HG02571 (cell line): Measurements from ENCODE around the gene FN3KRP.
"Not testable (repeated sequence)": the region's sequence is repeated elsewhere in the genome, so short reads cannot be mapped to it uniquely, and the experiment has no call there.

ENCODE experiments used
- ATAC-seq: cut with Tn5 transposase; IDR thresholded peaks from one replicate; pipeline ENCODE4 v1.9.1; 2021; ENCODE audit warnings: mild to moderate bottlenecking, moderate library complexity; ENCODE audit not compliant: unreplicated experiment

Gene FN3KRP

DNA sequence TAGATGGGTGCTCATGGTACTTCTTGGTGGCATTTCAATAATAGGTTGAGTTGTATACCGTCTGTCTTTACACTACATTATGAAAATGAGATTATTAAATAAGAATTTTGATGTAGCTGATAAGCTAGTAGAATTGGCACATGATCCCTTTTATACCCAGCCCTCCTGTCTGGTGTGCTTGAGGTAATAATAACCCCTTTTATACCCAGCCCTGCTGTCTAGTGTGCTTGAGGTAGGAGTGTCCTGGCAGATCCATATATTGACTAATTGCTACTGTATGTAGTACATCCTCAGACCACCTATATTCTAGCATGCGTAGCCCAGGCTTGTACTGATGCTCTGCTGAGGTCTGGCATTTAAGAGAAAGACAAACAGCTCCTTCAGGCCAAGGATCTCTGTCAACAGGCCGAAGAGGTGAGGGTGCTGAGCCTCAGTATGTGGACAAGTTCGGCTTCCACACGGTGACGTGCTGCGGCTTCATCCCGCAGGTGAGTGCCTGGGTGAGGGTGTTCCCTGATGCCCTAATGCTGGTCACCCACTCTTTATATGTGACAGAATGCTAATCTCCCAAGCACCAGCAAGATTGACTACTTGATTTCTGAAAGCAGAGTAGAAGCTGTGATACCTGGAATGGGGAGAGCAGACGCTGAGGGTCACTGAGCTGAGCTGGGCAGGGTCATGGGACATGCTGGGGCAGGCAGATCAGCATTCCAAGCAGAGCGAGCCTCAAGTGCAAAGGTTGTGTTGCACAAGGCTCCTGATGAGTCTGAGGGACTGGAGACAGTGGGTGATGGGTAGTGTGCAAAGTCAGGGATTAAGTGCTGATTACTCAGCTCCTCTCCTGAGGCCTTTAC is 24.6 kb downstream of the FN3KRP start:
- no peak for ATAC-seq

DNA sequence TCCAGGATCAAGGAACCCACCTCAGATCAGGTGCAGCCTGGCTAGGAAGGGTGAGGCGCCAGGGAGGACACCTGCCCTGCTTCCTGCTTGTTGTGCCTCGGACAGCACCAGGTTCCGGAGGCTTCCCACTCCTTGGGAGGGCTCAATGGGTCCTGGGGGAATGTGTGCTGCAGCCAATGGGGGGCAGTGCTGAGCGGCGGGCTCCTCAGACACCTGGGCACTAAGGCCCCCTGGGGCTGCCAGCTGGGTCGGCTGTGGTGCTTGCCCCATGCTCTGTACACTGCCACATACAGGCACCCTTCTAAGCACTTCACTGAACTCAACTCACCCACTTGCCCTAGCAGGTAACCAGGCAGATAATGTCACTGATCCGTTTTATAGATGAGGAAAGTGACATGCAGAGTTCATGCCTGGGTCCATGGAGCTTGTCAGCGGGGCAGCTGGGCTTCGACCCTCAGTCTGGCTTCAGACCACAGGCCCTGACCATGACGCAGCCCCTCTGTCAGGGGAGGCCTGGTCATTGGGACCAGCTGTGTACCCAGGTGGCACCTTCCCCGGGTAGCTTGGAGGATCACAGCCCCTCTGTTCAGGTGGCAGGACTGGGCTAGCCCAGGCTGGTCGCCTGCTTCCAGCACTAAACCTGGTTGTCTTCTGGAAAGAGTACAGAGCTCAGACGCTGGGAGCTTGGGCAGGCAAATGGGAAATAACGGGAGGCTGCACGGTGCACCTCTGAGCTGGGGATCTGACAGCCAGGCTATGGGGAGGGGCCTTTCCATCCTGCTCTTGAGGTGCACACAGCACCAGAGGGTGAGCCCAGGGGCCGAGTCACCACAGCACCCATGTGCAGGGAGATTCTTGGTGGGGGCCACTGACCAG is 27.1 kb downstream of the FN3KRP start:
- no peak for ATAC-seq

DNA sequence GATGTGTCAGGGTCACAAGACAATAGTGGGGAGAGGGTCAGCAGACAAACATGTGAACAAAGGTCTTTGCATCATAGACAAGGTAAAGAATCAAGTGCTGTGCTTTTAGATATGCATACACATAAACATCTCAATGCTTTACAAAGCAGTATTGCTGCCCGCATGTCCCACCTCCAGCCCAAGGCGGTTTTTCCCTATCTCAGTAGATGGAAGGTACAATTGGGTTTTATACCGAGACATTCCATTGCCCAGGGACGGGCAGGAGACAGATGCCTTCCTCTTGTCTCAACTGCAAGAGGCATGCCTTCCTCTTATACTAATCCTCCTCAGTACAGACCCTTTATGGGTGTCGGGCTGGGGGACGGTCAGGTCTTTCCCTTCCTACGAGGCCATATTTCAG is 28.2 kb downstream of the FN3KRP start:
- ATAC-seq: not testable (repeated sequence)

DNA sequence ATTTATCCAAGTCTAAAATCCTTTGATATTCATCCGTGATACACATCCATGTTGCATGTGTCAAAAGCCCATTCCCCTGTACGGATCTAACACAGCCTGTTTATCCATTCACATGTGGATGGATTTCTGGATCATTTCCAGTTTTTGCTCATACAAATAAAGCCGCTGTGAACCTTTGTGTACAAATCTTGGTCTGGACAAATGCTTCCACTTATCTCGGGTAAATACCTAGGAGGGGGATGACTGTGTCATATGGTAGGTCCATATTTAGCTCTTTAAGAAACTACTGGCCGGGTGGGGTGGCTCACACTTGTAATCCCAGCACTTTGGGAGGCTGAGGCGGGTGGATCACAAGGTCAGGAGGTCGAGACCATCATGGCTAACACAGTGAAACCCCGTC is 29.0 kb downstream of the FN3KRP start:
- no peak for ATAC-seq

DNA sequence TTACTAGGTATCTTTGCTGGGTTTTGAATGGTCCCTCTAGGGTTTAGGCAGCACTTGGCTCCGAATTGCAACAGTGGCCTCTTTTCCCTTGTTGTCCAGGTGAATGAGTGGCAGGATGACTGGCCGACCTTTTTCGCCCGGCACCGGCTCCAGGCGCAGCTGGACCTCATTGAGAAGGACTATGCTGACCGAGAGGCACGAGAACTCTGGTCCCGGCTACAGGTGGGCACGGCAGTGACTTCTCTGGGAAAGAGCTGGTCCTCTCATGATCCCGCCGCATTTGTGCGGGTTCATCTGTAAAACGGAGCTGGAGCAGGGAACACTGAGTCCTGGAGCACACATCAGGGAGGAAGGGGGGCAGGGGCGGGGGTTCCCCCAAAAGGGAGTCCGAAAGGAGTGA is 32.2 kb downstream of the FN3KRP start:
- no peak for ATAC-seq

DNA sequence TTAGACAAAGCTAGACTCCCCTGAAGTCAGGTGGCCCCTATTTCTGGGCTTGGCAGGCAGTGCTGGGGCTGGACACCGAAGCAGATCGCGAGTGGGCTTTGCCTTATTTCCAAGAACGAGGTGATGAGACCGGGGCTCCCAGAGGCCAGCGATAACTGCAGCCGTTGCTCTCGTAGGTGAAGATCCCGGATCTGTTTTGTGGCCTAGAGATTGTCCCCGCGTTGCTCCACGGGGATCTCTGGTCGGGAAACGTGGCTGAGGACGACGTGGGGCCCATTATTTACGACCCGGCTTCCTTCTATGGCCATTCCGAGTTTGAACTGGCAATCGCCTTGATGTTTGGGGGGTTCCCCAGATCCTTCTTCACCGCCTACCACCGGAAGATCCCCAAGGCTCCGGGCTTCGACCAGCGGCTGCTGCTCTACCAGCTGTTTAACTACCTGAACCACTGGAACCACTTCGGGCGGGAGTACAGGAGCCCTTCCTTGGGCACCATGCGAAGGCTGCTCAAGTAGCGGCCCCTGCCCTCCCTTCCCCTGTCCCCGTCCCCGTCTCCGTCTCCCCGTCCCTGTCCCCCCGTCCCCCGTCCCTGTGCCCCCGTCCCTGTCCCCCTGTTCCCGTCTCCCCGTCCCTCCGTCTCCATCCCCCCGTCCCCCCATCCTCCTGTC is 33.9 kb downstream of the FN3KRP start:
- no peak for ATAC-seq

DNA sequence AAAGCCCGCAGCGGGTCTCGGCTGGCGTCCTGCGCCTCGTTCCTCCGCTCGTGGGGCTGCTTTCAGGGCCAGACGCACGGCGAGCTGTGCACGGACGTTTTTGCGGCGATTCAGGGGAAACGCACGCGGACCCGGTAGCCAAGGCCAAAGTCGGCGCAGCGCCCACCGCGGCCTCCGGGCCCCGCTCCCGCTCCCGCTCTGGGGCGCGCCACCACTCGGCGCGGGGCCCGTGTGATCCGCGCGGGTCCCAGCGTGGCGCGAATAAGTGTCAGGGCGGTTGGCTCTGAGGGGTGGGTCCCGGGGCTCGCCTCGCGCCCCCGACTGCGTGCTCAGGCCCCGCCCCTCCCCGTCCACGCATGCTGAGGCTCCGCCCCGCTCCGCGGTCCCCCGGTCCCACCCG is 34.7 kb downstream of the FN3KRP start:
- ATAC-seq: peak; percentile 12

DNA sequence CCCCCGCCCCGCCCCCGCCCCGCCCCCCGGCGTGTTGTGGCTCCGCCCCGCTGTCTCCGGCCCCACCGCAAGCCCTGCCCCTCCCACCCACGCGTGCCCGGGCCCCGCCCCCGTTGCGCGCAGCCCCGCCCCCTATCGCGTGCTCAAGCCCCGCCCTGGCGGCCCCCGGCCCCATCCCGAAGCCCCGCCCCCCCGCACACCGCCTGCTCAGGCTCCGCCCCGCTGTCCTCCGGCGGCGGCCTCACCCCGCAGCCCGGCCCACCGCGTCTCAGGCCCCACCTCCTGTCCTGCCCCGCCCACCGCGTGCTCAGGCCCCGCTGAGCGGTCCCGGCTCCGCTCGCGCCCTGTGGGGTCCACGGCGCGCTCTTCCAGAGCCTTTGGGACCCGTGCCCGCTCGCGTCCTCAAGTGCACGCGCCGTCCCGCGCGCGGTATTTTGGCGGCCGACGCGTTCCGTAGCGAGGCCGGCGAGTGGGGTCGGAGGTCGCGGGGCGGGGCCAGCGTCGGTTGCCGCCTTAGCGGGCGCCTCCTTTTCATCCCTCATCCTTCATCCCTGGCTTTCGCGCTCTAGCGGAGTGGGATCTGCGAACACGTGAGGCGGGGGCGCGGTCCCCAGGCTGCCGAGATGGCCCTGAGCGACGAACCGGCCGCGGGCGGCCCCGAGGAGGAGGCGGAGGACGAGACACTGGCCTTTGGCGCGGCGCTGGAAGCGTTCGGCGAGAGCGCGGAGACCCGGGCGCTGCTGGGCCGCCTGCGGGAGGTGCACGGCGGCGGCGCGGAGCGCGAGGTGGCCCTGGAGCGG is 35.3 kb downstream of the FN3KRP start, which contains the start of gene TBCD:
Gene TBCD, plus strand, starts transcription at position 495 of the 800 bp plus-strand sequence. Its CDS starts 129 bp downstream, at position 624.
- ATAC-seq: peak; percentile 66

DNA sequence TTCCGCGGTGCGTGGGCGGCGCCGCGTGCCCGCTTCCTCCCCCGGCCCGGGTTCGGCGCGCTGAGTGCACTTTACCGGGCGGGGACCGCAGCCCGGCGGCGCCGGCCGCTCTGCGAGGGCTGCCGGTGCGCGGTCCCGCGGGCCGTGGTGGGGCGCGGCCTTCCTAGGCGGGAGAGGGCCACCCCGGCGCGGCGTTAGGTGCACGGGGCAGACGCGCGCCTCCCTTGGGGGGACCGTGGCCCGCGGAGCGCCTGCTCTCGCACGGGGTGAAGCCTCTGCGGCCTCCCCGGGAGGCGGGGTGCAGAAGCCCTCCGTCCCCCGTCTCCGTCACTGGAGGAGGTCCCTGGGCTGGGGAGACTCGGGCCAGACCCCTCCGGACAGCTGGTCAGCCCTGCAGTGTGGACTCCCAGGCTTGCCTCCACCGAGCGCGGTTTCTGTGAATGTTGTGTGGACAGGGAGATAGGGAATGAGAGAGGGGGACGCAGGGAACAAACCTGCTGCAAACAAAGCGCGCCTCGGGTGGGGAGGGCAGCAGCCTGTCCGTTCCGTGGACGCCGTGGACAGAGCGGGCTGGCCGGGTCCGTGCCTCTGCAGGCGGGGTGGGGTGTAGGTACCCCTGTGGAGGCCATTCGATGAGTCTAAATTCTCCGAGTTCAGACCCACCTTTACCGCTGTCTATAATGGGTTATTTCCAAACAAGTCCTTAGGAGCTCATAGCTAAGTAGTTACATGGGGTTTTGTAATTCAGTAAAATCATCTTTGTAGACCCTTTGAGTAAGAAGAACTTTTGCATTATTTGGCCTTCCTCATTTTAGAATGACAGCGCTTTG is 36.1 kb downstream of the FN3KRP start:
- ATAC-seq: peak; percentile 7

DNA sequence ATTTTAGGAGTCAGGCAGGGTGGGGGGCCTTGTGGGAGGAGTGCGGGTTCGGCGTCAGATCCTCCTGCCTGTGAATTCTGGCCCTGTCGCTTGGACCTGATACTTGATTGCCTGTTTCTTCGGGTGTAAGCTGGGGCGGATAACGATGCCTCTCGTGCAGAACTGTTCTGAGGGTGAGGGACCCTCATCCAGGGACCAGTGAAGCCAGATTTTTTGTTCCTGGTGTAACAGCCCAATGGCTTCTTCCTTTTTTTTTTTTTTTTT is 36.6 kb downstream of the FN3KRP start:
- no peak for ATAC-seq

DNA sequence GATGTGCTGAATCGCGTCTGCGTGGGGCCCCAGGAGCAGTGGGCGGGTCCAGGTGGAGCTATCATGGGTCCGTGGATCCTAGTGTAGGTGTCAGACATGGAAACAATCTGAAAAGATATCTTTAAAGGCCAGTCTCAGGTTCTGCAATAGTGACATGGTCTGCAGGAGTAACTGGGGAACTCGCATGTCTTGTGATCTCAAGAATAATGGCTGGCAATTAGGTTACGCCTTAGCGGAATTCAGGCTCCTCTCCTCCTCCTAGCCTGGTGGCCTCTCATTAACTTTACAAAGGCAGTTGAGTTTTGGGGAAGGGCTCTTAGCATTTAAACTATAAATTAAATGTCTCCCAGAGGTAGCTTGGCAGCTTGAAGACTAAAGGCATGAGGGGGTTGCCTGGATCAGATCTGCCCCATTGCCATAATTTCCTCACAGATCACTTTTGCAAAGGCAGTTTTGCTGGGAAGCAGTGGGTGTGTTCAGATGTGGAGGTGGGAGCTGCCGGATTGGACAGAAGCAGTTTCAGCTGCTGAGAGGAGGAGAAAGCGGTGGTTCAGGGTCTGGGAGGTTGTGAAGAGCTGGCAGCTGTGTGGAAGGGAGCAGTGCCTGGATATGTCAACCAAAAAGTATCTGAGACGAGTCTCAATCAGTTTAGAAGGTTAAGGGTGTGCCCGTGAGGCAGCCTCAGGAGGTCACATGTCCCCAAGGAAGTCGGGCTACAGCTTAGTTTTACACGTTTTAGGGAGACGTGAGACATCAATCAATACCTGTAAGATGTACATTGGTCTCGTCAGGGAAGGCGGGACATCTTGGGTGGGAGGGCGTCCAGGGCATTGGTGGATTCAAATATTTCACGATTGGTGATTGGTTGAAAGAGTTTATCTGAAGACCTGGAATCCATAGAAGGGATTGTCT is 38.0 kb downstream of the FN3KRP start:
- no peak for ATAC-seq

DNA sequence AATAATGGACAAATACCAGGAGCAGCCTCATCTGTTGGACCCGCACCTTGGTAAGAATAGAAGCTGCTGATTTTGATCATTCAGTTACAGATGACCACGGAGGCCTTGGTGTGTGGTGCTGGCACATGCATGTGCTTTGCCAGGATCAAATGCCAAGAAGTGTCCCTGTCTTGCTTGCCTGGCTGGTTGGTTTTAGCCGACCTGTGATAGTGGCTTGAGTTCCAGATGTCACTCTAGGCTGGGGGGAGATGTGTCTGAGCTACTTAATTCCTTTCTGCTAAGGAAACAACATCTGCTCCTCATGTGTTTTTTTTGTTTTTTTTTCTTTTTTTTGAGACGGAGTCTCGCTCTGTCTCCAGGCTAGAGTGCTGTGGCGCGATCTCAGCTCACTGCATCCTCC is 39.7 kb downstream of the FN3KRP start:
- no peak for ATAC-seq

DNA sequence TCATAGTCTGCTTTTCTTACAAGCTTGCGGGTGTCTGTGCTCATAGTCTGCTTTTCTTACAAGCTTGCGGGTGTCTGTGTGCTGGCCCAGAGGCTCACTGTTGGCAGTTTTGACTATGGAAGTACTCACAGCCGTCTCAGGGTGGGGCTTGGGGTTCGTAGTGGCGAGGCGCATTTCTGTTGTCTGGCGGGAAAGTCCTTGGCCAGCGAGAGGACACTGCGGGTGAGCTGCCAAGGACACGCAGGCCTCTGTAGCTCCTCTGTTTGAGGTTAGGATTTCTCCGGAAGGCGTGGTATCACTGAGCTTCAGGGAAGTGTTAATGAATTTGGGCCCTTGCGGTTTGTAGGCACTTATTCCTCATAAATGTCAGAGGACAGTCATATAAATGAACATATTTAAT is 48.9 kb downstream of the FN3KRP start:
- no peak for ATAC-seq

DNA sequence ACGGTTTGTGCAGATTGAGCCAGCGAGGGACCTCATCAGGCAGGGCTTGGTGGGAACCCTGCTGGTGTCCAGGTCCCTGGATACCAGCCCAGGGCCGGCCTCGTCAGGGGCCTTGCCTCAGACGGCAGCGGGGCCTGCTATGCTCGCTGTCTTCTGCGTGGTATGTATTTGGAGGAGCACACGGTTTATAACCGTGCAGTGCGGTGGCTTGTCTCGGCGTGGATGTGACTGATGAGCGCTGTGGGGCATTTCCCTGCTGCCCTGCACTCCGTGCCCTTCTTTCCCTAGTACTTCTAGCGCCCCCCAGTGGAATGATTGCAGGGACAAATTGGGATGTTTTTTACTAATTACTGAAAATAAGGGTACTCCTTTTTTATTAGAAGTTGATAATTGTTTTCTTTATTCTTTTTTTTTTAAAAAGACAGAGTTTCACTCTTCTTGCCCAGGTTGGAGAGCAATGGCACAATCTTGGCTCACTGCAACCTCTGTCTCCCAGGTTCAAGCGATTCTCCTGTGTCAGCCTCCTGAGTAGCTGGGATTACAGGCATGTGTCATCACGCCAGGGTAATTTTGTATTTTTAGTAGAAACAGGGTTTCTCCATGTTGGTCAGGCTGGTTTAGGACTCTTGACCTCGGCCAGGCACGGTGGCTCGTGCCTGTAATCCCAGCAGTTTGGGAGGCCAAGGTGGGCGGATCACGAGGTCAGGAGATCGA is 50.7 kb downstream of the FN3KRP start:
- no peak for ATAC-seq

DNA sequence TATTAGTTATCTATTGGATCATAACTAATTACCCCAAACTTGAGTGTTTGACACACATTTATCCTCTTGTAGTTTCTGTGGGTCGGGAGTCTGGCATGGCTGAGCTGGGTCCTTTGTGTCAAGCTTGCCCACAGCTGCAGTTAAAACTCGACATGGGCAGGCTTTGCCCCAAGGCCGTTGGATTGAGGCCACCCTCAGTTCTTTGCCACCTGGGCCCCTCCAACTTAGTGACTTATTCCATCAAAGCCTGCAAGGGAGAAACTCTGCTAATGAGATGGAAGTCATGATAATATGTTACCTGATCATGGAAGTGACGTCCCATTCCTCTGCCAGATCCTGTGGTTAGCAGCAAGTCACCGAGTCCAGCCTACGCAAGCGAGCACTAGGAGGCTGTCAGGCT is 52.5 kb downstream of the FN3KRP start:
- ATAC-seq: no peak

DNA sequence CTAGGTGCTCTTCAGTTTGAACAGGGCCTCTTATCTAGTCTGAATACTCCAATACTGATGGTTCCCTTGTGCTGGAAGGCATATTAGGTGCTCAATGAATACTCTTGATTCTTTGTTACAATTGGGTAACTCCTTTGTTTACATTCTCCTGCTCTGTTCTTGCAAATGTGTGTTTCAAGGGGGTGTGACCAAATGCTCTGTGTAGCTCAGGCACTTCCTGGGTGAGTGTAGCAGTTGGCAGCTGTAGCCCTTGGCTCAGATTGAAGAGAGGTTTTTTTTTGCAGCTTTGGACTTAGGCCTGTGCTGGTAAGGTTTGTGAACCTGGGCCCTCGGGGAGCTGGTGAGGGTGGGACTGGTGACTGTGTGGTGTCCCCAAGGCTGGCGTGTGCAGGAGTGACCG is 55.5 kb downstream of the FN3KRP start:
- ATAC-seq: no peak

DNA sequence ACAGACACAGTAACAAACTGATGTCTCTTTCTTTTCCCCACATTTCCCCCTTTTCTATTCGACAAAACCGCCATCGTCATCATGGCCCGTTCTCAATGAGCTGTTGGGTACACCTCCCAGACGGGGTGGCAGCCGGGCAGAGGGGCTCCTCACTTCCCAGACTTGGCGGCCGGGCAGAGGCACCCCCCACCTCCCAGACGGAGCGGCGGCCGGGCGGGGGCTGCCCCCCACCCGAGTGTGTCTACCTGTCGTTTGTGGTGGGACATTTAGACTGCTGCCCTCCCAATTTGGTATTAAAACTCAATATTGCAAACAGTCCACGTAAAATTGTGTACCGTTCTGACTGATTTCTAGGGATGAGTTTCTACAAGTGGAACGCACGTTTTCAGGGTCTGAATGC is 58.0 kb downstream of the FN3KRP start:
- not testable (repeated sequence) for ATAC-seq
